Activated CD8-positive, alpha-beta memory T cell treated with anti-CD3 and anti-CD28 coated beads, Interleukin-2, amount 50 U/mL, for 1 hour (primary cell): ENCODE measurements around the gene PSTPIP1.
"Not testable (repeated sequence)": the region's sequence is repeated elsewhere in the genome, so short reads cannot be mapped to it uniquely, and the experiment has no call there.

Source experiments
- DNase-seq: peaks from one replicate; pipeline ENCODE4 v3.0.0-alpha.2; 2020; ENCODE audit errors: extremely low read depth

The PSTPIP1 gene

DNA sequence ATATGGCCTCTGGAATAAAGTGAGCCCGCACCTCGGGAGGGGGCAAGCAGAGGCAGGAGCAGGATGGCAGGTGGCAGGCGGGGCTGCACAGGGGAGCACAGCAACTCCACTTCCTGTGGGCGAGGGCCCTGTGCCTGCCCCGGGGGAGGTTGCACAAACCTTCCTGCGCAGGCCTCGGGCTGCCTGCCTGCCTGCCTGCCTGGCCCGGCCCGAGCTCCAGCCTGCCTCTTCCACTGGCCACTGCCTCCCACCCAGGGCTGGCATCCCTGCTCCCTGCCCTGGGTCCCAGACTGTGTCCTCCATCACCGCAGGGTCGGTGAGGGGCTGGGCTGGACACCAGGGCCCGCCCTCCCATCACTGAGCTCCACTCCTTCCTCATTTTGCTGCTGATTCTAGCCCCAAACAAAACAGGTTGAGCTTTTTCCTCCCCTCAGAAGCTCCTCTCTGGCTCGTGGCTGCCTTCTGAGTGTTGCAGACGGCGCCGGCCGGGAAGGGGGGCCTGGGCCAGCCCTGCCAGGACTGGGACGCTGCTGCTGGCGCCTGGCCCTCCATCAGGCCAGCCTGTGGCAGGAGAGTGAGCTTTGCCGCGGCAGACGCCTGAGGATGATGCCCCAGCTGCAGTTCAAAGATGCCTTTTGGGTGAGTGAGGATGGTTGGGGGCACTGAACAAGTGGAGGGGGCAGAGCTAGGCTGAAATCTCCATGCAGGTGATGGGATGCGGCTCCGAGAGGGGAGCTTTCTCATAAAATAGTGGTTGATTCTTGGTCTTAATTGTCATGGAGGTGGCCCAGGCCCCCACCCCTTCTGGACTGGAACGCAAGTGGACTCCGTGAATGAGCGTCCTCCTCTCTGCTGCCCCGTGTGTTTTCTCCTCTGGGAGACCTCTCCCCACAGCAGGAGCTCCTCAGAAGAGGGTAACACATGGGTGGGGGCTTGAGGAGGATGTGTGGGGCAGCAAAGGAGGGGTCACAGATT, at the start of gene PSTPIP1:
Gene PSTPIP1 (plus strand): TSS at position 156 of the 975 bp plus-strand sequence. CDS start 448 bp downstream, at position 604.
- no peak for DNase-seq

DNA sequence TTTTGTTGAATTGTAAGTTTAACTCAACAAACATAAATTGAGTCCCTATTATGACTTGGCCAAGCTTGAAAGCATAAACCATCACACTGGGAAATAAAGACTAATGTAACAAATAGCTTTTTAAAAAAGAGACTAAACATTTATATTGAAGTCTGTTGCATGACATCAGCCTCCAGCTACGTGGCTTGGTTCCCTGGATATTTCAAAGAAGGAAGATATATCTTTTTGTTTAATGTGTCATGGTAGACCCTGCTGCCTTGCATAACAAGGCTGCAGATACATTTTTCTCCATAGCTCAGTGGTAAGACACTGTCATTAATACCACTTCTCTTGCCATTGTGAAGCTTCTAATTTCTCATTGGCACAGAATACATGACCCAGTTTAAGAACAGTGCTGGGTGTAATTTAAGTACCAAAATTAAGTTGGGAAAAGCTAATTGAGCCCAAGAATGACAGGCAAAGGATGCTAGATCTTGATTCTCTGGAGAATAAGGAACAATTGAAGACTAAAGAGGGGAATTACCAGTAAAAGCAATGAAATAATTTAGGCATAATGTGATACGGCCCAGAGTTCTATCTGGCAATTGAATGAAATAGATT, 49.3 kb upstream of the PSTPIP1 start:
- no peak for DNase-seq

DNA sequence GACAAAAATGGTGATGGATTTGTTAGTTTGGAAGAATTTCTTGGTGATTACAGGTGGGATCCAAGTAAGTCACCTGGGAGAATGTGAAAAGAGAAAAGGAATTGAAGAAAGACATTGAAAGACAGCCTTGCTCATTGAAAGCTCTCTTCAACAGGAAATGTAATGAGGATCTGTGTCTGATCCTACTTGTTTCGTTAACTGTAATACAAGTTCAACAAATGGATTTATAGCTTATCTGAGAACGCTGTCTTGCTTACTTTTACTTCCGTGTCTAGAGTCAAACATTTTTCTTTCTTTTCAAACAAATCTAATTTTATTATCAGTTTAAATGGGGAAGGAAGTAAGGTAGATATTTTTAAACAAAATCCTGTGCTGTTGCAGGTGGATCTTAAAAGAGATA, 47.5 kb upstream of the PSTPIP1 start:
- DNase-seq = no peak

DNA sequence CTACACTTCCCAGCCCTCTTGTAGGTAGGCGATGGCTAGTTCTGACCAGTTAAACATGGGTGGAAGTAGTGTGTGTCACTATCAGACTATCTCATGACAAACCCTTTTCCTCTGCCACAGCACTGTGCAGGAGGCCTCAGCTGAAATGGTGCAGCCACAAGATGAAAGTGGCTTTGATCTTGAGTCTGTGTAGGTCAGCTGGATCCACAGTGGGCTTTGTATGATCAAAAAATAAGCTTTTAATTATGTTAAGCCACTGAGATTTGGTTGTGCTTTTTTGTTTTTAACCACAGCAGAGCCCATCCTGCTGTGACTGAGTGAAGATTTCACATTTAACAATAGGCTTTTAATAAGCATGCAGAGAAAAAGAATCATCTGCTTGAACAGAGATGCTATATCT, 43.7 kb upstream of the PSTPIP1 start:
- DNase-seq = no peak

DNA sequence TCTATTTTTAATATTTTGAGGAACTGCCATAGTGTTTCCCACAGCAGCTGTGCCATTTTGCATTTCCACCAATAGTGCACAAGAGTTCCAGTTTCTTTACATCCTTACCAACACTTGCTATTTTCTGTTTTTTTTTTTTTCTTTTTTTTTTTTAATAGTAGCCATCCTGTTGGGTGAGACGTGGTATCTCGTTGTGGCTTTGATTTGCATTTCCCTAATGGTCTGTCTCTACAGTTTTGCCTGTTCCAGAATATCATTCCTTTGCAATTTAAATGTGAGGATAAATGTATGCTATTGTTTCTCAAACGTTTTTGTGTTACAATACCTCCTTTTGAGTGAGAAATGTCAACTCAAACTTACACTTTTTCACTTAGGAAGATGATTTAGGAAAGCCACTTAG, 41.0 kb upstream of the PSTPIP1 start:
- no peak for DNase-seq

DNA sequence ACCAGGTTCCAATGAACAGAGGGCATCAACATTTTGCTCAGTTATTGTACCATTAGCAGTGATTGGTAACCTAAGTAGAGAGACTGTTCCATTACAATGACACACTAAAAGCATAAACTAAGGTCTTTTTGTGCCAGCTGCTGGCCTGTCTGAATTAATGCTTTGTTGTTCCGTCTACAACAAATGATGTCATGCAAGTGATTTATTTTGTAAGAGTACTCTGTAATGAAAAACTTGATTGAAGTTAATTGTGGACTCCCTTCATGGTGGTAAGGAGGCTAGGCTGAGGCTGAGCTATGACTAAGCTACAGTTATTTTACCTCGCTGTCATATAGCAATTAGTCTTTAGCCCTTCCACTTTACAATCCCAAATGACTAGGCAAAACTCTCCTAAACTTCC, 40.2 kb upstream of the PSTPIP1 start:
- no peak for DNase-seq

DNA sequence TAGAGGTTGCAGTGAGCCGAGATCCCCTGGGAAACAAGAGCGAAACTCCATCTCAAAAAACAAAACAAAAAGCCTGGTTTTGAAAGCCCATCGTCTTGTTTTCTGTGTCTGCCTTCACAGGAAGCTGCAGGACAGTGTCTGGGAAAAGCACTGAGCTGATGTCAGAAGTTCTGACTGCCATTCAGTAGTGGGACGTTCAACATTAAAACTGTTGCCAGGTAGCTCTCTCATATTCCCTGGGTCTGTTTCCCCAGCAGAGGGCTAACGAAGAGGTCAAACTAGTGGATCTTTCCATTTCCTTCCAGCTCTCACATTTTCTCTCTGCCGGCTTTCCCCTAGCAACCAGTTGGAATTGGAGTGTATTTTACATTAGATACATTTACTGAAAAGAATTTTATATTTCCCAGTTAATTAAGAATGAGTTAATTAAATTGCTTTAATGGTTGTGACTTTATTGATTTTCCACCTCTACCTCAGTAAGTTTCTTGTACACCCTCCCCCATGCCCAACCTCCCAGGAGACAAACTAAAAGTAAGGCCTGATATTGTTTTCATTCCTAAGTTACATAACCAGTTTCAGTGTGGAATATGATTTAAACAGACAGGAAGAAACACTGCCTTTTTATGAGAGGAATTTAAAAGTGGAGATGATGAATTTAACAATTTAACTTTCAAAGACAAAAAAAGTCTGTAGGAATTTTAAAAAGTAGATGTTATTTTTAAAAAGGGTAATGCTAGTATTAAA, 33.5 kb upstream of the PSTPIP1 start:
- no peak for DNase-seq

DNA sequence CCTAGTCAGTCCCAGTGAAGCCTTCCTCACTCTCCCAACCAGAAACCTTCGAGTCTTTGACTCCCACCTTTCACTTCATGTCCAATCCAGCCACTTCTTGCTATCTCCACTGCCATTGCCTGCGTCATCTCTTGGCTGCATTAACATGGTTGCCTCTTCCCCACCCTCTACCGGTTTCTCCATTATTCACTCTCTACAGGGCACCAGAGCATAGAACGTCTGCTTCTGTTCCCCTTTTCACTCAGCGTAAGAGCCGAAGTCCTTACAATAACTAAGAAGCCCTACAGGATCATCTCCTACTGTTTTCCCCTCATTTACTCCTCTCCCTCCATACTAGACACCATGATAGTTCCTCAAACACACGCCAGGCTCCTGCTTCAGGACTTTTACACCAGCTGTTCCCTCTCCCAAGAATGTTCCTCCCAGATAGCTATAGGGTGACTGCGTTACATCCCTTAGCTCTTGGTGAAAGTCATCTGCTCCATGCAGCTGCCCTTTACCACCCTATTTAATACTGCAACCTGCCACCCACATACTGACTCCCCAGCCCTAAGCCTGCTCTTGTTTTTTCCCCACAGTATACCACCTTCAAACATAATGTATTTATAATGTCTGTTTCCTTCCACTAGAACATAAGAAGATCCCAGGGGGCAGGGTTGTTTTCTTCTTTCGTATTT, 32.5 kb upstream of the PSTPIP1 start:
- no peak for DNase-seq

DNA sequence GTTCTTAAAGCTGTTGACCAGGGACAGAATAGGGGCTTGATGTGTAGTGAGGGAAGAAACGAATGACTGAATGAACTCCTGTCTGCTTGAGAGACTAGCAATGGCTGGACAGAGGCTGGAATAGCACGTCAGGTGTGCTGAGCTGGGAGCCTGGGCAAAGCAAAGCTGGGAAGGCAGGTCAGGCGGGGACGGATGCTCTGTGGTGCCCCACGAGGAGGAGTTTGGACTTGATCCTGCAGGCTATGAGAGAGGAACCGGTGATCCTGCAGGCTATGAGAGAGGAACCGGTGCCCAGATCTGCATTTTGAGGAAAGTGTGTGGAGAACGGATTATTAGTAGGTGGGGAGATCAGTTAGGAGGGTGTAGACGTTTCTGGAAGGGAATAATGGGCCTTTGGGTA, 31.3 kb upstream of the PSTPIP1 start:
- DNase-seq = no peak

DNA sequence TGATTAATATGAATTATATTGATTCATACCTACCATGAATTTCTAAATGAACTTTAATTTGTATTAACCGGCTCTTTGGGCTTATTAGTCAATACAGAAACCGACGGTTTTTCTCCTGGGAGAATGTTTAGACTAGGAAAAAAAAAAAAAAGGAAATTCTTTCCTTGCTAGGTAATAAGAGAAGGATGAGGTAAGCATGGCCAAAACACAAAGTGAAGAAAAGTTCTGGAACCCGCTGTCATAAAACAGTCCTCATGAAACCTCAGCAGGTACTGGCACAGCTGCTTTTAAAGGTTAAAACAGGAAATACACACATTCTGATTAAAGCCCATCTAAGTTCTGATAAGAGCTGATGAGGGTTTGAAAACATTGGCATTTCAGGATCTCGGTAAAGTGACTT, 30.8 kb upstream of the PSTPIP1 start:
- DNase-seq = no peak

DNA sequence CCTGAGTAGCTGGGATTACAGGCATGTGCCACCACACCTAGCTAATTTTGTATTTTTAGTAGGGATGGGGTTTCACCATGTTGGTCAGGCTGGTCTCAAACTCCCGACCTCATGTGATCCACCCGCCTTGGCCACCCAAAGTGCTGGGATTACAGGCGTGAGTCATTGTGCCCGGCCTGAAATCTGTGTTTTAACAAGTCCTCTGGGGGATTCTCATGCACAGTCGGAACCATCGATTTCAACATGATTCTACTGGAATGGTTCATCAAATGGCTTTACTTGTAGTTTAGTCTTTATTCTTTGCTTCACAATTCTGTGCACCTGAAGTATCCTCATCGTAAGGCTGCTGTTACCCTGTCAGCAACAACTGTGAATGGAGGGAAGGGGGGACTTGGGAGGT, 28.9 kb upstream of the PSTPIP1 start:
- not testable (repeated sequence) for DNase-seq

DNA sequence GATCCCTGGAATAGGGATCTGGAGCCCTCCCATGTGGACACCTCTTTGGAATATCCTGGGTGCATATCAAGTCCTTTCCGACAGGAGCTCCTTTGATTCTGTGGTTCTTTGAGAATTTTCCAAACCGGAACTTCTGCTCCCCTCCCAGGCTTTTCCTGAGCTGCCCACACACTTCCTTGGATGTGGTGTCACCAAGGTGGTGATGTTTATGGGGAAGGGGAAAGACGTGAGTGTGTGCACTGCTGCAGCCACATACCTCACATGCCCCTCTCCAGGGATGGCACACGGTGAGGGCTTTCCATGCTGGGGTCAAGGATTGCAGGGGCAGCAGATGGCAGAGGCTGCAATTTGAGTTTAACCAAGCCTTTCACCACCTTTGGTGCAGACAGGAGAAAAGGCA, 27.9 kb upstream of the PSTPIP1 start:
- DNase-seq = no peak

DNA sequence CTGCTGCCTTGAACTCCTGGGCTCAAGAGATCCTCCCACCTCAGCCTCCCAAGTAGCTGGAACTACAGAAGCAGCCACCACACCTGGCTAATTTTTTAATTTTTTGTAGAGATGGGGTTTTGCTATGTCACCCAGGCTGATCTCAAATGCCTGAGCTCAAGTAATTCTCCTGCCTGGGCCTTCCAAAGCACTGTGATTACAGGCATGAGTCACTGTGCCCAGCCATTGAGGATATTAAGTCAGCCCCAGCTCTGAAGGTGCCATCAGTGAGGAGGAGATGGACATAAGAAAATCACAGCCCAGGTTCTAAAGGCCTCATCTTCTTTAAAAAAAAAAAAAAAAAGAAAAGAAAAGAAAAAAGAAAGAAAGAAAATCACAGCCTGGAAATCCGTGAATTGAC, 26.6 kb upstream of the PSTPIP1 start:
- DNase-seq = no peak

DNA sequence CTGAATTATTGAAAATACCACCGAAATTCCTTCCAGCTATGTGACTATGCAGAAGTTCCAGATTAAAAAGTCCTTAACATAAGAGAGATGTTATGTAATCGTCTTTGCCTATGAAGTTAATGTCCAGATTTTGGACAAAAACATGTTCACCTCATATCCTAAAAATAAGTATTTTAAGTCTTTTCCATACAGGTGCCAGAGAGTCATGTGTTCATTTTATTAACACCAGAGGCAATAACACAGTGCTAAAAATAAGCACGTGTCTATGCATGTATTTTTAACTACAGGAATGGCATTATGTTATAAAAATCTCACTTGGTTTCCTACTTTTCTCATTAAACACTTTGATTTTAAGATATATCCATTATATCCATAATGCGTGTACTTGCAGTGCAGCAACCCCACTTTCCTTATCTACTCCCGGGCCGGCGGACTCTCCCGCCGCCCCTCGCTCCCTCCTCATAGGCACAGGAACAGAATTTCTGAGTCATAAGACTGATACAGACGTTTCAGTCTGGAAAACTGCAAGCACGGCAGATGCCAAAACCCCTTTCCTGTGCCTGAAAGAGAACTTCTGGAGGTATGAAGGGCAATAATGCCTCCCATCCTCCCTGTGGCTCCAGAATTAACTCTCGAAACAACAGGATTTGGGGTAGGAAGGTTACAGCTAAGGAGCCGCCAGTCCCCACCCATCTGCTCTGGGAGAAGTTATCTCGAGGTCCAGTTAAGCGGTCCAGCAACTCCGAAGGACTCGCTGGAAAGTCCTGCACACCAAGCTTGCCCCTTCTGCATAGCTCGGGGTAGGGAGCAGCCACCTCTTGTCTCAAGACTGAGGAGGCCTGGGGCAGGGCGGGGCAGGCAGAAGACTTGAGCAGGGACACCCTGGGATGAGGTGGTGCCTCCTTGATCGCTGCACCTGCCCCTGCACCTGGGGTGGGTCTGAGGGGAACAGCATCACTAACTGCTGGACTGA, 22.3 kb upstream of the PSTPIP1 start:
- DNase-seq = no peak

DNA sequence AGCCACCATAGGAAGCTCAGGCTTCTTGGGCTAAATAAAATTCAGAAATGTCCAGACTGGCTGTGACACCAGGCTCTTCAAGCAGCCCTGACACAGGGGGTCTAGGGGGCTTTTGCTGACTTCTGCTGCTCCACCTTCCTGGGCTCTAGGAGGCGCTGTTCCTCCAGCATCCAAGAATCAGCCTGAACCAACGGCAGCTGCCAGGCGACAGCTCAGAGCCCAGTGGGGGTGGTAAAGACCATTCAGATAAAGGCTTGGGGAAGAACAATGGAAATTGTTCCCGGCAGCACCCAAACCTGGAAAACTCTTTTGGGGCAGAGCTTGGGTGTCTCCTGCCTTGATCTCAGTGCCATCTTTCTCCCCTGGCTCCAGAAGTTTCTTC, 21.6 kb upstream of the PSTPIP1 start:
- DNase-seq = no peak

DNA sequence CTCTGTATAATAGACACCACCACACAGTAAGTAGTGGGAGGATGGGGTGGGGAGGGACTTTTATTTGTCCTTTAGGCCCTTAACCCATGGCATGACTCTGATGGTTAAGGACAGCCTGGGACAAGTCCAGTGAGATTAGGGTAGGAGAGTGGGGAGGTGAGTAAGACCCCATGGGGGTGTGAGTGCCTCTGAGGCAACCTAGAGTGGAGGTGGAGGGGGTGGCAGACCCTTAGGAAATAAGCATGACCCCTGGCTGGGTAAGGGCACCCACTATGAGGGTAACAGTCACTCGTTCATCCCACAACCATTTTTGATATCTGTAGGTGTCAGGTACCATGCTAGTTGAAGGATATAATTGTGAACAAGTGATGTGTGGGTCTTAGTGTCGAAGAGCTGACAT, 21.0 kb upstream of the PSTPIP1 start:
- no peak for DNase-seq

DNA sequence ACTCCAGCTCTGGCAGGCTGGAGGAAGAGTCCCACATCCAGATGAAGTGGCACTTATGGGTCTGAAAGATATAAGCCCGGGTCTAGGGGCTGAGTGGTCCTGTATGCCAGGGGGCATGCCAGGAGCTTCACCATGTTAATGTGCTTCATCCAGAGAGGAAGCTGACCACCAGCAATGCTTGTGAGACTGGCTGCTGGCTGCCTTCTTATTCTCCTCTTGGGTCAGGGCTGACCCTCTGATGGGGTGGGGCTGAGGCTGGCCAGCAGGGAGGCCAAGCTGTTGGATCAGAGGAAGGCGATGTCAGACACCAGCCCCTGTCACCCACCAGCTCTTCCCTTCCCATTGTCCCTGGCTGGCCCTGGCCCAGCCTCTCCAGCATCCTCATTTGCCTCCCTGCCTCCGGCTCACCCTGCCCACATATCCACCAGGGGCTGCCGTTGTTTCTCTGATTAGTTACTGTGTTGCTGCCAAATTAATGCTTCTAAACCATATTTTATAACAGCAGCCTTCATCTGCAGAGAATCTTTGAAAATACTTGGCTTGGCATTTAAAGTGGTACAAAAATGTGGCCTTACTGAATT, 20.4 kb upstream of the PSTPIP1 start:
- DNase-seq = no peak

DNA sequence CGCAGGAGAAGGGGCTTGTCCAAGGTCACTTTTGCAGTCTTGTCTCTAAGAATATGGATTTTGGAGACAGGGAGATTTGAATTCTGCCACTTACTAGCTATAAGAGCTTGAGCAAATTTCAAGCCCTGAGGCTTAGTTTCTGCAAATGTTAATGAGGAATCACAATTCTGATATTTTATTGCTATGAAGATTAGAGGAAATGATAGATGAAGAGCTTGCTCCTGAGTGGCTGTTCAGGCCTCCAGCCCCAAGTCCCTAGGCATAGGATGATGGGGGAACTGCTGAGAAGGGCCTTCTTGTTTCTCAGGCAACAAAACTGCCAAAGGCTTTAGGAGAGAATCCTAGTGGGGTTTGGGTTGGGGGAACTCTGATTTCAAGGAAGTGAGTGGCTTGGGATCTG, 18.8 kb upstream of the PSTPIP1 start:
- no peak for DNase-seq

DNA sequence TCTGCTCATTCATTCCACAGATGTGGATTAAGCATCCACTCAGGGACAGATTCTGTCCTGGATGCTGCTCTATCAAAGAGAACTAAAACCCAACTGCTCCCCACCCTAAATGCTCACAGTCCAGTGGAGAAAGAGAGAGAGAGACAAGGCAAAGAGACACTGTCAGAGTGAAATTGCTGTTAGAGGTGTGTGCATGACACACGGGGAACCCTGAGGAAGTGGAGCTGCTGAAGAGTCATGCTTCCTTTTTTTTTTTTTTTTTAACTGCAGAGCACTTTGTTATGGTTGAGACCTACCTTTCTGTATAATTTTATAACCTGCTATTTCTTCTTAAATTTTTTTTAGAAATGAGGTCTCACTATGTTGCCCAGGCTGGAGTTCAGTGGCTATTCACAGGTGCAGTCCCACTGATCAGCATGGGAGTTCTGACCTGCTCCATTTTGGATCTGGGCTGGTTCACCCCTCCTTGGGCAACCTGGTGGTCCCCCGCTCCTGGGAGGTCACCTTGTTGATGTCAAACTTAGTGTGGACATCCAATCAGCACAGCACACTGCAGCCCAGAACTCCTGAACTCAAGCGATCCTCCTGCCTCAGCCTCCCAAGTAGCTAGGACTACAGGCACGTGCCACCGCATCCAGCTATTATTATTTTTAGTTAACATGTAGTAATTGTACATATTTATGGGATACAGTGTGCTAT, 18.2 kb upstream of the PSTPIP1 start:
- no peak for DNase-seq
